Activated CD4-positive, alpha-beta memory T cell treated with anti-CD3 and anti-CD28 coated beads, Interleukin-2, amount 10 ng/mL, durations not matched to agents 7 days and 5 days (primary cell): Measurements from ENCODE around the gene KCNK6. TPM values are rescaled to one million over a fixed set of nuclear protein-coding genes. Genes with fewer than 3 reads are reported as not detected.

ENCODE experiments used
- CTCF ChIA-PET: fragments of 350-600 bp; sonication (Branson Sonifier 250); formaldehyde crosslinking; loops from one replicate; lab custom pipeline; 2021; ENCODE audit warnings: antibody characterized with exemption, inconsistent platforms; lab: Charles Lee
- POLR2A ChIA-PET: fragments of 350-600 bp; sonication (Branson Sonifier 250); formaldehyde crosslinking; loops from one replicate; lab custom pipeline; 2021; ENCODE audit warnings: antibody characterized with exemption; lab: Charles Lee
- DNase-seq: peaks from one replicate; pipeline ENCODE4 v3.0.0-alpha.2; 2020
- H3K27ac Mint-ChIP-seq: one replicate; pipeline ENCODE4 v1.8.0; 2021; ENCODE audit warnings: mild to moderate bottlenecking, mixed read lengths
- H3K27me3 Mint-ChIP-seq: one replicate; pipeline ENCODE4 v1.8.0; 2021; ENCODE audit warnings: mixed read lengths
- H3K36me3 Mint-ChIP-seq: one replicate; pipeline ENCODE4 v1.8.0; 2021; ENCODE audit warnings: low read depth, mixed read lengths
- H3K4me1 Mint-ChIP-seq: one replicate; pipeline ENCODE4 v1.8.0; 2021; ENCODE audit warnings: mixed read lengths
- H3K4me3 Mint-ChIP-seq: one replicate; pipeline ENCODE4 v1.8.0; 2021; ENCODE audit warnings: mild to moderate bottlenecking, mixed read lengths
- H3K9me3 Mint-ChIP-seq: one replicate; pipeline ENCODE4 v1.8.0; 2021; ENCODE audit warnings: mixed read lengths
- total RNA-seq, 2 experiments: library from RNA; stranded (reverse); gene quantifications; one replicate each; pipeline ENCODE4 v1.2.3, GENCODE V29; 2021

The KCNK6 gene
- total RNA-seq, 2 experiments from 2014 or later: 14.3 to 14.4 TPM

GRCh38 chr19:38304866-38305429, 14.7 kb upstream of the KCNK6 start:
- H3K36me3 Mint-ChIP-seq: peaks cover 15% of the 10 kb centered on the region
- H3K27me3 Mint-ChIP-seq: no peaks in the 10 kb centered on the region
- no peak overlapping the region for H3K27ac Mint-ChIP-seq
- H3K4me1 Mint-ChIP-seq: peaks cover 4% of the 10 kb centered on the region
- H3K9me3 Mint-ChIP-seq: no peaks in the 10 kb centered on the region
- POLR2A ChIA-PET: no interaction called here
- no peak overlapping the region for H3K4me3 Mint-ChIP-seq
- DNase-seq: no peak
- CTCF ChIA-PET: no interaction called here

GRCh38 chr19:38306236-38306635, 13.4 kb upstream of the KCNK6 start:
- peaks cover 9% of the 10 kb centered on the region for H3K4me1 Mint-ChIP-seq
- CTCF ChIA-PET: interaction anchor here (0.7 kb wide), 1 partner anchor 643 kb away, joined by 3 read pairs; no protein-coding TSS in a partner anchor

GRCh38 chr19:38307076-38307475, 12.6 kb upstream of the KCNK6 start:
- Mint-ChIP-seq H3K4me1 (peaks cover 9% of the 10 kb centered on the region), H3K4me3 (no peak overlapping the region), H3K27me3 (no peaks in the 10 kb centered on the region), H3K27ac (no peak overlapping the region), H3K9me3 (no peaks in the 10 kb centered on the region), H3K36me3 (peaks cover 22% of the 10 kb centered on the region)
- ChIA-PET POLR2A (no interaction called here), CTCF (no interaction called here)
- DNase-seq: no peak

More at GRCh38 chr19:38306236-38306635, 13.4 kb upstream of the KCNK6 start:
- H3K27me3 Mint-ChIP-seq: no peaks in the 10 kb centered on the region
- no peak for DNase-seq
- H3K9me3 Mint-ChIP-seq: no peaks in the 10 kb centered on the region
- no peak overlapping the region for H3K27ac Mint-ChIP-seq
- H3K4me3 Mint-ChIP-seq: no peak overlapping the region
- H3K36me3 Mint-ChIP-seq: peaks cover 22% of the 10 kb centered on the region
- POLR2A ChIA-PET: no interaction called here

- H3K27ac Mint-ChIP-seq: no peak overlapping the region
- peaks cover 22% of the 10 kb centered on the region for H3K36me3 Mint-ChIP-seq
- H3K9me3 Mint-ChIP-seq: no peaks in the 10 kb centered on the region
- DNase-seq: no peak
- H3K4me1 Mint-ChIP-seq: peaks cover 13% of the 10 kb centered on the region
- CTCF ChIA-PET: no interaction called here
- H3K27me3 Mint-ChIP-seq: no peaks in the 10 kb centered on the region
- H3K4me3 Mint-ChIP-seq: no peak overlapping the region
- POLR2A ChIA-PET: no interaction called here
Measured at GRCh38 chr19:38307597-38307996, 12.0 kb upstream of the KCNK6 start.

- Mint-ChIP-seq H3K36me3 (peaks cover 22% of the 10 kb centered on the region), H3K9me3 (no peaks in the 10 kb centered on the region), H3K4me3 (no peak overlapping the region), H3K27me3 (no peaks in the 10 kb centered on the region), H3K4me1 (peaks cover 13% of the 10 kb centered on the region), H3K27ac (no peak overlapping the region)
- POLR2A ChIA-PET: no interaction called here
- no peak for DNase-seq
- CTCF ChIA-PET: no interaction called here
Measured at GRCh38 chr19:38308006-38308766, 11.5 kb upstream of the KCNK6 start.

GRCh38 chr19:38308926-38309614, 10.6 kb upstream of the KCNK6 start:
- Mint-ChIP-seq H3K4me3 (no peak overlapping the region), H3K27me3 (no peaks in the 10 kb centered on the region), H3K27ac (no peak overlapping the region), H3K4me1 (peaks cover 16% of the 10 kb centered on the region), H3K36me3 (peaks cover 22% of the 10 kb centered on the region), H3K9me3 (no peaks in the 10 kb centered on the region)
- POLR2A ChIA-PET: no interaction called here
- DNase-seq: no peak
- CTCF ChIA-PET: no interaction called here

- ChIA-PET CTCF (no interaction called here), POLR2A (no interaction called here)
- DNase-seq: no peak
- Mint-ChIP-seq H3K4me3 (no peak overlapping the region), H3K4me1 (peaks cover 17% of the 10 kb centered on the region), H3K36me3 (peaks cover 22% of the 10 kb centered on the region), H3K27me3 (no peaks in the 10 kb centered on the region), H3K9me3 (no peaks in the 10 kb centered on the region), H3K27ac (no peak overlapping the region)
Measured at GRCh38 chr19:38309615-38310278, 9.9 kb upstream of the KCNK6 start.

GRCh38 chr19:38310279-38310670, 9.4 kb upstream of the KCNK6 start:
- Mint-ChIP-seq H3K27ac (no peak overlapping the region), H3K27me3 (no peaks in the 10 kb centered on the region), H3K4me1 (peaks cover 21% of the 10 kb centered on the region), H3K9me3 (no peaks in the 10 kb centered on the region), H3K4me3 (no peak overlapping the region), H3K36me3 (peaks cover 22% of the 10 kb centered on the region)
- POLR2A ChIA-PET: no interaction called here
- CTCF ChIA-PET: no interaction called here
- DNase-seq: no peak

GRCh38 chr19:38310986-38311385, 8.7 kb upstream of the KCNK6 start:
- ChIA-PET CTCF (no interaction called here), POLR2A (no interaction called here)
- H3K36me3 Mint-ChIP-seq: peaks cover 22% of the 10 kb centered on the region
- DNase-seq: no peak
- no peaks in the 10 kb centered on the region for H3K9me3 Mint-ChIP-seq
- peaks cover 24% of the 10 kb centered on the region for H3K4me1 Mint-ChIP-seq
- H3K27ac Mint-ChIP-seq: no peak overlapping the region
- no peak overlapping the region for H3K4me3 Mint-ChIP-seq
- H3K27me3 Mint-ChIP-seq: no peaks in the 10 kb centered on the region

GRCh38 chr19:38315657-38316476, 3.8 kb upstream of the KCNK6 start, which contains the start of gene YIF1B:
Gene YIF1B (minus strand): TSS chr19:38315947. CDS start chr19:38315917, 30 bp downstream.
- peak; percentile 97 for DNase-seq
- CTCF ChIA-PET: interaction anchor here (0.8 kb wide), 1 partner anchor 116 kb away, joined by 3 read pairs; no protein-coding TSS in a partner anchor
- Mint-ChIP-seq H3K4me3 (peak within 1 kb of the TSS; percentile 91), H3K36me3 (peaks cover under 1% of the 10 kb centered on the region), H3K4me1 (peaks cover 54% of the 10 kb centered on the region), H3K27ac (peak within 1 kb of the TSS; percentile 96), H3K9me3 (no peaks in the 10 kb centered on the region), H3K27me3 (no peaks in the 10 kb centered on the region)
- POLR2A ChIA-PET: interaction anchor here (1.1 to 1.5 kb wide), 2 partner anchors 20 to 58 kb away, joined by 3 to 4 read pairs; partner anchors contain the start of genes CATSPERG and PSMD8

- H3K27ac Mint-ChIP-seq: peak overlapping the region; percentile 96
- H3K27me3 Mint-ChIP-seq: no peaks in the 10 kb centered on the region
- CTCF ChIA-PET: interaction anchor here (0.6 kb wide), 1 partner anchor 76 kb away, joined by 4 read pairs; no protein-coding TSS in a partner anchor
- no peak for DNase-seq
- H3K4me1 Mint-ChIP-seq: peaks cover 61% of the 10 kb centered on the region
- peak overlapping the region; percentile 91 for H3K4me3 Mint-ChIP-seq
- no peaks in the 10 kb centered on the region for H3K36me3 Mint-ChIP-seq
- H3K9me3 Mint-ChIP-seq: no peaks in the 10 kb centered on the region
- POLR2A ChIA-PET: interaction anchor here (0.6 to 1.1 kb wide), 2 partner anchors 20 to 526 kb away, joined by 4 read pairs; partner anchors contain the start of gene CATSPERG
Measured at GRCh38 chr19:38316477-38317067, 3.1 kb upstream of the KCNK6 start.
